ENCODE data around the gene HEXIM2.
A peak's percentile ranks its signal among the peaks of the same experiment; 100 is the strongest.
"Not testable (repeated sequence)": the region's sequence is repeated elsewhere in the genome, so short reads cannot be mapped to it uniquely, and the experiment has no call there.

Gene HEXIM2

DNA sequence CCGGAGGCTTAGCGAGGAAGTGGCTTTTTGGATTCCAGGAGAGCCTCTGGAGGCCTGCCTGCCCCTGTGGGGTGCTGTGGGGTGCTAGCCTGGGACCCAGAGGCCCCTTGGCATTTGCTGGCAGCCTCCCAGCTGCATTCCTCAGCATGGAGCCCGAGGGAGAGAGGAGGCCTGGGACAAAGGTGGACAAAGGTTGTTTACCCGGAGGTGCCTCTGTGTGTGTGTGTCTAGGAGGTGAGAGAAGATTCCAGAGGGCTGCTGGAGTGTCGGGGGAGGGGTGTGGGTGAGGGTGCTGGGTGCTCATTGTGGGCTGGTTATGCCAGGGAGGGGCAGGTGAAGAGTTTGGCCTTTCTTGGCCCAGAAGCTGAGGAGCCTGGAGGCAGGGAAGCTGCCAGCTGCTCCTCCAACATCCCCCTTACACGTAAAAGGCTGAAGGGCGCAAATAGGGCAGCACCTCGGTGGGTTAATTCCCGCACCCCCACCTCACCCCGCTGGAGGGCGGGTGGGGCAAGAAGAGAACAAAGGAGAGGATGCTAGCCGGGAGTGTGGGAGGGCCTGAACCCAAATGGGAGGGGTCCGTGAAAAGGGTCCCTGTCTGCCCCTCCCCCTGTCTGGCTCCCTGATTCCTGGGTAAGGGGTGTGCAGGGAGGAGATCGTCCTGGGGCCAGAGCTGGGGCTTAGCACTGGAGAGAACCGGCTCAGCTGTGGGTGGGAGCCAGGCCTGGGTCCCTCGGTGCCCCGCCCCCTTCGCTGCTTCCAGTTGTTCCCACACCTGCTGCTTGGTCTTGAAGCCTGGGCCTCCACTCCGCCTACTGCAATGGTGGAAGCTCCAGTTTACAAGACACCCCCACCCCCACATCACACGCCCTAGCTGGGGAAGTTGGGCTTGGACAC, 9.9 kb downstream of the HEXIM2 start:
- no peak for DNase-seq

DNA sequence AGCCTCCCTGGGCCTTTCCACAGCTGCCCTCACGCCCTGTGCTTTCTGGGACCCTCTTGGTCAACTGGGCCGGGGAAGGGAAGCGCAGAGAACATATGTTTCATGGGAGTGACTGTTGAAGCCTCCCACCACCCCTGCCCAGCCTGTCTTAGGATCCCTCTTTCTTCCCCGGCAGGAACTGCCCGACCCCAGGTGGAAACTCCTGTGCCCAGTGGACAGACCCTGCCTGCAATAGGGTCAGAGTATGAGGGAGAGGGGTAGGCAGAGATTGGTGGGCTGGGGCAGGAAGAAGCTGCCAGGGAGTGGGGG, 10.5 kb downstream of the HEXIM2 start:
- DNase-seq, result no peak

DNA sequence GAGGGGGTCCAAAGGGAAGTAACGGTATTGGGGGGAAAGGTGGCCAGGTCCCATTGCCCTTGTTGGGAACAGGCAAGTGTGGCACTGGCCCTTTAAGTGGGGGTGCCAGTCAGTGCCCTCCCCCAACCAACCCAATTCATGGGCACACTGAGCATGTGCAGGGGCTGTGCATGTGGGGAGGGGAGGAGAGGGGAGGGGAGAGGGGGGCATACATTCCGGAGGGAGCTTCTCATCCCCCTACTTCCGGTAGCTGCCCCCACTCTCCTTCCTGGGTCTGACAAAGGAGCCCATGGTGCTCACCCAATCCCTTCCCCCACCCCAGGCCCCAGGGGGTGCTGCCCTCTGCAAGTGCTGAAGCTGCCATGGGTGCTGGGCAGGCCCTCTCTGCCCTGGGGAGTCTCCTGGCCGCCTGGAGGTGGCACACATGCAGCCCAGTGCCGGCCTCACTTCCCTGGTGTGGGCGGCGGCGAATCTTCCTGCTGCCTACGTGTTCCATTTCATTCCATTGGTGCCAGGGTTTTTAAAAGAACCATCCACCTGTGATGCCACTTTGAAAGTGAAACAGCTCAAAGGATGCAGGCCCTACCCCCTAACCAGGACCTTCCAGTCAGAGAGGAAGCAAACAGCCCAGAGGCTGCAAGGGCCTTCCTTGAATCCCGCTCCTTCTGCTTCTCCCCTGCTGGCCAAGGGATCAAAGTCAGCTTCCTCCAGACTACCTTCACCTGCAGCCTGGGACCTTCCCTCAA, 11.0 kb downstream of the HEXIM2 start:
- DNase-seq, result peak; percentile 29 to 64 (median 54)

DNA sequence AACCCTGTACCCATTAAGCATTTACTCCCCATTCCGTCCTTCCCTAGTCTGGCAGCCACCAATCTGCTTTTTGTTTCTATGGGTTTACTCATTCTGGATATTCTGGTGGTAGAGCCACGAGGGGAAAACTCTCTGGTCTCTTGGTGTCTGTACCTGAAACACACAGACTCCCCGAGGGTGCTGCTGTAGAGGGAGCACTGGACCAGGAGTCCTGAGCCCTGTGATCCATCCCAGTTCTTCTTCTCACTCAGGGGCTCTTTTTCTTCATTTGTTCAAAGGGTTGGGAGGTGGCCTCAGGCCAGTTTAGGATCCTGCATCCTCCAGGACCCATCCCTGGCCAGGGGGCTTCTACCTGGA, 14.1 kb downstream of the HEXIM2 start:
- no peak for DNase-seq

DNA sequence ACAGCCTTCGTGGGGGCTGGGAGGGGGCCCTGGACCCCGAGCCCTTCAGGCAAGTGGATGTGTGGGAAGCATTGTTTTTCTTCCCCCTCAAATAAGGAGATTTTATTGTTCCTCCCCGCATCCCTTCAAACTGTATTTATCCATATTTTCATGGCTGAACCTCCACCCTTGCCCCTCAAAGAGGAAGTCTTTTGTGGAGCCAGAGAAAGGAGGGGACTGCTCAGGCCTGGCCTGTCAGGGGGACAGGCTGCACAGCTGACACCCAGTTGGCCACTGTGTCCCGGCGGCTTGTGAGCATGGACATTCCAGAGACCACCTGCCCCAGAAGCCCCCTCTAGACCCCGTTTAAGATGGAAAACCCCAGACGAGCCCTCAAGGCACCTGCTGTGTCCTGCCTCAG, 15.9 kb downstream of the HEXIM2 start:
- no peak for DNase-seq

DNA sequence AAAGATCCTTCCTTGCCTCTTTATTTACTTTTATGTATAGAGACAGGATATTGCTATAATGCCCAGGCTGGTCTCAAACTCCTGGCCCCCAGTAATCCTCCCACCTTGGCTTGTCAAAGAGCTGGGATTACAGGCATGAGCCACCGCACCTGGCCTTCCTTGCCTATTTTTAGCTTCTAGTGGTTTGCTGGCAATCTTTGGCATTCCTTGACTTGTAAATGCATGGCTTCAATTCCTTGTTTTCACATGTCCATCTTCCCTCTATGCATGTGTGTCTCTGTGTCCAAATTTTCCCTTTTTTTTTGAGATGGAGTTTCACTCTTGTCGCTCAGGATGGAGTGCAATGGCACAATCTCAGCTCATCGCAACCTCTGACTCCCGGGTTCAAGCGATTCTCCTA, 22.5 kb downstream of the HEXIM2 start:
- no peak for DNase-seq

DNA sequence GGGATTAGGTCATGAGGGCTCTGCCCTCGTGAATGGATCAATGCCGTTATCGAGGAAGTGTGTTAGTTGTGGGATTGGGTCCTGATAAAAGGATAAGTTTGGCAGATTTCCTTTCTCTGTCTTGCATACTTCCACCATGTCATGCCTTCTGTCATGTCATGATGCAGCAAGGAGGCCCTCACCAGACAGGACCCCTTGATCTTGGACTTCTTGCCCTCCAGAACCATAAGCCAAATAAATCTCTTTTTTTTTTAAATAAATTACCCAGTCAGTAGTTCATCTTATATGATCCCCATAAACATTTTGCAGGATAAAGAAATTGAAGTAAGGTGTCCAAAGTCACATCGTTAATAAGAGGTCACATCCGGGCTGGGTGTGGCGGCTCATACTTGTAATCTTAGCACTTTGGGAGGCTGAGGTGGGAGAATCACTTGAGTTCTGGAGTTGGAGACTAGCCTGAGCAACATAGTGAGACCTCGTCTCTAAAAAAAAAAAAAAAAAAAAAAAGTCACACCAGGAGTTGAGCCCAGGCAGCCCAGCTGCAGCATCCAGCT, 25.2 kb downstream of the HEXIM2 start:
- no peak for DNase-seq

DNA sequence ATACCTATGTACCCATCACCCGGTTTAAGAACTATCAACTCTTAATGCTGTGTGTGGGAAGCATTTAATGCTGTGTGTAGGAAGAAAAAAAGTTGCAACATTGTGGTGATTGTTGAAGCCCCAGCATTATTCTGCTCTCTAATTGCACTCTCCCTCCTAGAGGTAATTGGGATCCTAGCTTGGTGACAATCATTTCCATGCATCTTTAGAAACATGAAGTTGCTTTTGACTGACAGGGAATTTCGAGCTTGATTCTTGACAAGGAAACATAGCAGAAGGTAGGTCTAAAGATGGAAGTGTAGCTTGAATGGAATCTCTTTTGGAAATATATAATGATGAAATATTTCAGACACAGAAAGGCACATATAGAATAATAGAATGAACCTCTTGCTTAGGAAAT, 27.3 kb downstream of the HEXIM2 start:
- DNase-seq, result no peak

DNA sequence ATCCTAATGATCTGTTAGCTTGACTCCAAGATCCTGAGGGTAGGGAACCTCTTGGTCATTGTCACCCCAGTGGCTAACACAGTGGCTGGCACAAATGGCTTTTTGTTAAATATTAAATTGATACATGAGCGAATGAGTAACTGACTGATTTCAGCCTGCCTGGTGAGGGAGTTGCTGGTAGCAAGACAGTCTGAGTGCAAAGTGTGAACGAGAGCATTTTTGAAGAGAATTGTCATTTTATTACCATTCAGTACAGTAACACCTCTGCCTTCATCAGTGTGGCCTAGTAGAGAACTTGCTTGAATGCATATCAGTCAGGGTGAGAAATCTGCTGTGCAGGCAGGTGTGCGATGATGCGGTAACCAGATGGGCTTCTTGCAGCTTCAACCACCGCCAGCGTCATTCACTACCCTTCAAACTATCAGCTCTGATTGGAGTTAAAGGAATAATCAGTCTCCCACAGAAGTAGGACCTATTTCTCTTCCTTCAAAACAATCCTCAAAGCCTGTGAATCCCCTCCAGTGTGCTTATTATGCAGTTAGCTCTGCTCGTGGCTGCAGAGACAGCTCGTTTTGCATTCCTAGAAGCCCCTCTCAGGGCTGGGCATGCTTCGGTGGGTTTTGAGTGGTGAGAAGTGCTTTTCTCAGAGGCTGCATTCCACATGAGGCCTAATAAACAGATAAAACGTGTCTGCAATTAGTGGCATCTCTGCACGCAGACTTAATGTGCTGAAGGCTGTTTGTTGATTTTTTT, 29.0 kb downstream of the HEXIM2 start:
- no peak for DNase-seq

DNA sequence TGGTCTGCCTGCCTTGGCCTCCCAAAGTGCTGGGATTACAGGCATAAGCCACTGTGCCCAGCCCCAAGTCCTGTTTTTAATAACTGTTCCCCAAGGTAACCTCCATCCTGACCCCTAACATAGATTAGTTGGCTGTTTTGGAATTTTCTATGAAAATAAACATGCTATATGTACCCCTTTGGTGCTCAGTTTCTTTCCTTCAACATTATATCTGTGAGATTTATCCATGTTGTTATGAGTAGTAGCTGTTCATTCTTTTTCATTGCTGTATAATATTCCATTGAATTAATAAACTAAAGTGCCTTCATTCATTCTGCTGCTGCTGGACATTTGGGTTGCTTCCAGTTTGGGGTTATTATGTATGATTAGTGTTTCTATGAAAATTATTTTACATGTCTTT, 33.7 kb downstream of the HEXIM2 start:
- DNase-seq, result no peak

DNA sequence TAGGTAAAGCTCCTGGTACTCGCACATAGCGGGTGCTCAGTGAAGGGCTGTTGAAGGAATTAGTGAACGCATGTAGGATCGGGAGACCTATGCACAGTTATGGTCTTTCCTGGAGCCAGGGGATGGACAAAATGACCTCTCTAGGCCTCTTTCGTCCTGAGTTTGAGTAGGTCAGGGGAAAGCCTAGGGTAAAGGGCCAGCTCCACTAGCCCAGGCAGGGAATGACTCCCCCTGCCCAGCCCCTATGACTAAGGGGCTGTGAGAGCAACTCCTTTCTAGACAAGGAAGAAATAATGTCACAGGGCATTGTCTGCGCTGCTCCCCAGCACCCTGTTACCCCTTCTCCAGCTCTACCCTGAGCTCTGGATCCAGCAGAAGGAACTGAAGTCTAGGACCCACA, 35.4 kb downstream of the HEXIM2 start:
- DNase-seq, result no peak

DNA sequence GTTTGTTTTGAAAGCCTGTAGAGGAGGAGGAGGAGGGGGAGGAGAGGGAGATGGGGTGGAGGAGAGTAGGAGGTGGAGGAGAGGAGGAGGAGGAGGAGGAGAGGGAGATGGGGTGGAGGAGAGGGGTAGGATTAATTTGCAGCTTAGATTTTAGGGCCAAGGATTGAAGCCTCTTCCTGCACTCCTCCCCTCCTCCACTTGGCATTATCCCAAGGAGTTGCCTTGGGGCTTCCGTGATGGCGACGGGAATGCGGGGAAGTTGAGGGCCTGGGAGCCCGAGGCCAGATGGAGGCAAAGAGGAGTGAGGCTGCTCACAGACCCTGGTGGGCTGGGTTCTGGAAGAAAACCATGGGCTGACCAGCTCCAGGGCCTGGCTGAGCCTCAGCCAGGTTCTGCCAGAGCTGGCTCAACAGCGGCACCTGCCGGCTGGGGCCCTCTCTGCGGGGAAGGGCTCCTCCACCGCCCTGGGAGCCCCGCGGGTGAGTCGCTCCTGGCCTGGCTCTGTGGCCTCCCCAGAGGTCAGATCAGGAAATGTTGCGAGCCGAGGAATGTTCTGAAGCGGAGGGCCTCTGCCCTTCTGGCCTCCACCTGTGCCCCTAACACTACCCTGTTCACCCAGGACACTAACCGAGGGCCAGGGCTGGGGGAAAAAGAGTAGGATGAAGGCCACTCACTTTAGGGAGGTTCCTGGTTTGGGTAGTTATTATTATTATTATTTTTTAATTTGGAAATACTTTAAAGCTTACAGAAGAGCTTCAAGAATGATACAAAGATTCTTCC, 36.1 kb downstream of the HEXIM2 start:
- peak; percentile 48 to 87 (median 81) for DNase-seq

DNA sequence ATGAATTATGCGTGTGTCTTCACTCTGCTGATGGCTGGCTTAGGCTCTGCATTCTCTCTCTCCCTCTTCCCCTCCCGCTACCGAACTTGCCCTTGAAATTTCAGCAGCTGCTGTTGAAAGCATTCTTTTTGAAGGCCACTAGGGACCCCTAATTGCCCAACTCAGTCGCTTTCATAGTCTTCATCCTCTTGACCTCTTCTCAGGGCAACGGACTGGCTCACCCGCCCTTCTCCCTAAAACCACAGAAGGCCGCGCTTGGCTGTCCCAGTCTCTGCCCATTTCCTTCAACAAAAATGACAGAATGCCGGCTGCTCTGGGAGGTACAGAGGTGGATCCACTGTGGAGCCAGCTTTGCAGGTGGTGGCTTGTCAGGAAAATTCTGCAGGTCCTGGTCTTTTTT, 39.0 kb downstream of the HEXIM2 start:
- no peak for DNase-seq

DNA sequence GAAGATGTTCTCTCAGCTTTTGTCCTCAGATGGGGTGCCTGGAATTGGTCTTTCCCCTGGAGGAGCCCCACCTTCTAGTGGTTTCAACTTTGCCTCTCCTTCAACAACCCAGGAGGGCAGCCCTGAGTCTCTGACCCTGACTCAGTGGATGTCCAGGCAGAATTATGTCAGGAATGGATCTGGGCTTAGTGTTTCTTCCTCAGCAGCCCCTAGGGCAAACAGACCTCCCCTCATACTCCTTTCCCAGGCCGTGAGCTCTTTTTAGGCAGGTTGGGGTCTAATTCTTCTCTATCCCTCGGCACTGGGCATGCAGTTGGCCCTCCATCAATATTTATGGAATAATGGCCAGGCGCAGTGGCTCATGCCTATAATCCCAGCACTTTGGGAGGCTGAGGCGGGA, 39.8 kb downstream of the HEXIM2 start:
- DNase-seq, result no peak

DNA sequence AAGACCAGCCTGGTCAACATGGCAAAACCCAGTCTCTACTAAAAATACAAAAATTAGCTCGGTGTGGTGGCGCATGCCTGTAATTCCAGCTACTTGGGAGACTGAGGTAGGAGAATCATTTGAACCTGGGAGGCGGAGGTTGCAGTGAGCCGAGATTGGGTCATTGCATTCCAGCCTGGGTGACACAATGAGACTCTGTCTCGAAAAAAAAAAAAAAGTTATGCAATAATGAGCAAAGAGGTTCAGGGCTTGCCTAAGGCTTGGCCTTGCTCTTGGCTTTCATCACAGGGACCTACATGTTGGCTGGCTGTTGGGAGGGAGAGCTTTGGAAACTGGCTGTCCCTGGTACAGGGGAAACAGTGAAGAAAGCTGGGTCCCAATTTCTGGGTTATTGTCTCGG, 40.2 kb downstream of the HEXIM2 start:
- not testable (repeated sequence) for DNase-seq

DNA sequence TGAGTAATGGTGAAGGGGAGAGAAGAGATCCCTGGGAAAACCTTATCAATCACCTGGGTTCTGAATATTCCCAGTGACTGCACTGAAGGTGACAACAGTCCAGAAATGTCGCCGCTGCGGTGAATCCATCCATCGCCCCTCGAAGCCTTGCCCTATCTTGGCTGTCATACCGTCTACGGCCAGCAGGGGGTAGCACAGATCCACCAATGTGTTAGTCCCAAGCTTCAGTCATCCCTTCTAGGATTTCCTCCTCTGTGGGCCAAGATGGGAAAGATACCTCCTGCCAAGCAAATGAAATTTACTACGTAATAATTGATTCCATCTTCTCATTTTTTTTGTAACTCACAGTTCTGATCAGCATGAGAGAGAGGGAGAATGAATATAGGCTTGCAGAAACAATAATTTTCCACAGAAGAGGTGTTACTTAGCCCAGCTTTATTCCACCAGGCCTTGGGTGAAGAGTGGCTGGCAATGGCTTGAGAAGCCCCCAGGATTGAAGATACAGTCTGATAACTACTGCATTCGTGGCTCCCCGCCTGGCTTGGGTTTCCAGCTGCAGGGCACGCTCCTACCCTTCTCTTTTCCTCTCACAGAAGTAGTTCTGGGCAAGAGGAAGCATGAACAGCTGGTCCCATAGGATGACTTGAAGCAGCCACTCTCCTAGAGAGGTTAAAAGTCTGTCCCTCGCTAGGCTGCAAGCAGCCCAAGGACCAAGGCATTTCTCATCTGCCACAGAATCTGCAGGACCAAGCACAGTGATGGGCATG, 57.4 kb downstream of the HEXIM2 start:
- peak; percentile 58 to 91 (median 82) for DNase-seq
